SU-DHL-6 (cell line): Measurements from ENCODE around the gene SEC16A.

Source experiments
- H2AFZ ChIP-seq: fragments of 200-600 bp; sonication (generic); 2 replicates; pipeline ENCODE4 v1.6.1; 2014; ENCODE audit warnings: low read depth, mild to moderate bottlenecking, moderate library complexity, mixed read lengths, antibody characterized with exemption, low read length; ENCODE audit not compliant: severe bottlenecking
- H3F3A ChIP-seq: fragments of 200-600 bp; shearing (Covaris generic); 2 replicates; pipeline ENCODE4 v1.6.0; 2016; ENCODE audit warnings: antibody characterized with exemption, mild to moderate bottlenecking; ENCODE audit not compliant: insufficient read depth
- H3K27ac ChIP-seq: fragments of 200-600 bp; sonication (generic); 2 replicates; pipeline ENCODE4 v1.5.1; 2016; ENCODE audit warnings: low read depth, mild to moderate bottlenecking, low read length, moderate library complexity, mixed read lengths
- H3K27me3 ChIP-seq: fragments of 200-600 bp; sonication (generic), shearing (Covaris generic); 2 replicates; pipeline ENCODE4 v1.6.0; 2014; ENCODE audit warnings: mild to moderate bottlenecking, low read length
- H3K36me3 ChIP-seq: fragments of 200-600 bp; sonication (generic); 2 replicates; pipeline ENCODE4 v1.6.1; 2014; ENCODE audit warnings: mild to moderate bottlenecking, low read length, mixed read lengths
- H3K4me2 ChIP-seq: fragments of 300-600, 200-600 bp; shearing (Covaris generic), sonication (generic); 2 replicates; pipeline ENCODE4 v1.6.0; 2014; ENCODE audit warnings: low read length, low read depth, mild to moderate bottlenecking; ENCODE audit not compliant: poor library complexity, severe bottlenecking
- H3K4me3 ChIP-seq: fragments of 200-600 bp; sonication (generic); 2 replicates; pipeline ENCODE4 v1.5.1; 2014; ENCODE audit warnings: antibody characterized with exemption, low read length, mild to moderate bottlenecking, mixed read lengths; ENCODE audit not compliant: insufficient read depth, poor library complexity, severe bottlenecking
- H3K79me2 ChIP-seq: fragments of 200-600 bp; sonication (generic); 2 replicates; pipeline ENCODE4 v1.6.1; 2014; ENCODE audit warnings: mild to moderate bottlenecking, low read length, moderate library complexity; ENCODE audit not compliant: insufficient read depth
- H3K9ac ChIP-seq: fragments of 200-600 bp; sonication (generic); 2 replicates; pipeline ENCODE4 v1.7.0; 2014; ENCODE audit warnings: mild to moderate bottlenecking, low read length
- H3K9me2 ChIP-seq: fragments of 200-600 bp; sonication (generic); replicated peaks from 2 replicates; pipeline ENCODE4 v1.6.1; 2014; ENCODE audit warnings: low read length; ENCODE audit not compliant: insufficient read depth
- H3K9me3 ChIP-seq: fragments of 200-600 bp; sonication (generic); 2 replicates; pipeline ENCODE4 v1.6.1; 2014; ENCODE audit warnings: low read length, mixed read lengths; ENCODE audit not compliant: insufficient read depth
- H4K20me1 ChIP-seq: fragments of 200-600 bp; sonication (generic); 2 replicates; pipeline ENCODE4 v1.6.1; 2014; ENCODE audit warnings: low read depth, mild to moderate bottlenecking, antibody characterized with exemption, low read length, moderate library complexity, mixed read lengths
- EZH2phosphoT487 ChIP-seq: fragments of 200-600 bp; sonication (generic), shearing (Covaris generic); conservative IDR thresholded peaks from 2 replicates; pipeline ENCODE4 v1.6.1; 2018; ENCODE audit warnings: mild to moderate bottlenecking, antibody characterized with exemption, low read length, moderate library complexity, mixed read lengths
- TF ChIP-seq, protein P1 (sequence below): fragments of 200-600 bp; sonication (generic); IDR thresholded peaks from one replicate; pipeline ENCODE4 v1.5.1; 2017; ENCODE audit warnings: antibody characterized with exemption, mild to moderate bottlenecking, low read length, moderate library complexity; ENCODE audit not compliant: insufficient read depth, poor library complexity, severe bottlenecking

The SEC16A gene

DNA sequence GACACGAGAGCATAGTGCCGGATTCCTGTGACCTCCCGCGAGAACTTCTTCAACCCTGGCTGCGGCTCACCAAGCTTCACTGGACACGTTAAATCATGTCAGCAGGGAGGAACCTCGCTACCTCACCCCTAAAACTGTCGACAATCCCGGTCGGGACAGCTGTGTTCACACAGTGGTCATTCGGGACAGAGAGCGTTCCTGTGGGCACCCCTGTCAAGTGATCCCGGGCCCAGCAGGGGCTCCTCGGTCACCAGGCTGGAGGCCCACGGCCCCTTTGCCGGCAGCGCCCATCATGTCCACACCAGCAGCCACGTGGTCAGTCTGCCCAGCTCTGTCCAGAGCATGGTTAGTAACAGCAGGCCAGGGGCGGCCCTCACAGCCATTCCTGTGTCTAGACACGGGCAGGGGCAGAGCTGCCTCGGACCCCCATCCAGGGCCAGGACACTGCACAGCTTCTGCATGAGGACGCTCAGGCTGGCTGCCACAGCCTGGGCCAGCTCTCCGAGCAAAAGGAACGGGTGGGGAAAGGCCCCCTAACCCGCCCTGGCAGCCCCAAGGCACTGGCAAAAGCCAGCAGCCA lies 46.7 kb downstream of the SEC16A start:
- Histone ChIP-seq H3F3A (peaks cover 10% of the 10 kb centered on the region), H3K27me3 (no peaks in the 10 kb centered on the region), H3K9me3 (no peaks in the 10 kb centered on the region), H3K9ac (no peak overlapping the region), H3K27ac (no peak overlapping the region), H3K36me3 (no peaks in the 10 kb centered on the region), H3K4me2 (no peak overlapping the region), H3K79me2 (peaks cover 22% of the 10 kb centered on the region), H3K4me3 (no peak overlapping the region), H4K20me1 (no peaks in the 10 kb centered on the region), H2AFZ (no peak overlapping the region), H3K9me2 (no peaks in the 10 kb centered on the region)
- no peak for TF ChIP-seq EZH2phosphoT487
- TF ChIP-seq, protein P1, sequence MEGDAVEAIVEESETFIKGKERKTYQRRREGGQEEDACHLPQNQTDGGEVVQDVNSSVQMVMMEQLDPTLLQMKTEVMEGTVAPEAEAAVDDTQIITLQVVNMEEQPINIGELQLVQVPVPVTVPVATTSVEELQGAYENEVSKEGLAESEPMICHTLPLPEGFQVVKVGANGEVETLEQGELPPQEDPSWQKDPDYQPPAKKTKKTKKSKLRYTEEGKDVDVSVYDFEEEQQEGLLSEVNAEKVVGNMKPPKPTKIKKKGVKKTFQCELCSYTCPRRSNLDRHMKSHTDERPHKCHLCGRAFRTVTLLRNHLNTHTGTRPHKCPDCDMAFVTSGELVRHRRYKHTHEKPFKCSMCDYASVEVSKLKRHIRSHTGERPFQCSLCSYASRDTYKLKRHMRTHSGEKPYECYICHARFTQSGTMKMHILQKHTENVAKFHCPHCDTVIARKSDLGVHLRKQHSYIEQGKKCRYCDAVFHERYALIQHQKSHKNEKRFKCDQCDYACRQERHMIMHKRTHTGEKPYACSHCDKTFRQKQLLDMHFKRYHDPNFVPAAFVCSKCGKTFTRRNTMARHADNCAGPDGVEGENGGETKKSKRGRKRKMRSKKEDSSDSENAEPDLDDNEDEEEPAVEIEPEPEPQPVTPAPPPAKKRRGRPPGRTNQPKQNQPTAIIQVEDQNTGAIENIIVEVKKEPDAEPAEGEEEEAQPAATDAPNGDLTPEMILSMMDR, result no peak

DNA sequence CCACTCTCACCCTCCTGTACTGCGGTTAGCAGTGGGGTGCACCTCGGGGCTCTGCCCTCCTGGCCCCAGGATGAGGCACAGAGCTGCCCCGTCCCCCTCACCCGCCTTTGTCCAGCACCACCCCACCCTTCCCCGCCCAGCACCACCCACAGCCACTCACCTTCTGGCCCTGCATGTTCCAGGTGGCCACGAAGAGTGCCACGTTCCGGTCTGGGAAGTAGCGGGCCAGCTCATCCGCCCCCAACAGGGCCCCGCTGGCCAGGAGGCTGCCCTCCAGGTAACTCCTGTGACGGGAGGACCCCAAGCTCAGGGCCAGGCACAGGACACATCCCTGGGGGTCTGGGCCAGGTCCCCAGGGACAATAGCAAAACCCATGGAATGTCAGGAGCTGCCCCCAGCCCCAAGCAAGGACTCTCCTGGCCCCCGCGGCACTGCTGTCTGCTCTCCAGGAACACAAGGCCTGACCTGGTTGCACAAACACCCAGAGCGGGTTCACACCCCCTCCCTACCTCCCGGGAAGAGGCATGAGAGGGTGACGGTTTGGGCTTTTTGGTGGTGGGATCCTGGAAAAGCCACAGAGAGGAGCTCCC lies 48.2 kb downstream of the SEC16A start:
- peaks cover 22% of the 10 kb centered on the region for H3K79me2 ChIP-seq
- H3K27me3 ChIP-seq, result no peaks in the 10 kb centered on the region
- no peak overlapping the region for H3K9ac ChIP-seq
- H3K4me3 ChIP-seq, result no peak overlapping the region
- H2AFZ ChIP-seq, result no peak overlapping the region
- H3K36me3 ChIP-seq, result no peaks in the 10 kb centered on the region
- H3K9me3 ChIP-seq, result no peaks in the 10 kb centered on the region
- no peak for TF ChIP-seq EZH2phosphoT487
- TF ChIP-seq, protein P1, result no peak
- H3K27ac ChIP-seq, result no peak overlapping the region
- H4K20me1 ChIP-seq, result no peaks in the 10 kb centered on the region
- H3F3A ChIP-seq, result no peaks in the 10 kb centered on the region
- H3K4me2 ChIP-seq, result no peak overlapping the region
- no peaks in the 10 kb centered on the region for H3K9me2 ChIP-seq

DNA sequence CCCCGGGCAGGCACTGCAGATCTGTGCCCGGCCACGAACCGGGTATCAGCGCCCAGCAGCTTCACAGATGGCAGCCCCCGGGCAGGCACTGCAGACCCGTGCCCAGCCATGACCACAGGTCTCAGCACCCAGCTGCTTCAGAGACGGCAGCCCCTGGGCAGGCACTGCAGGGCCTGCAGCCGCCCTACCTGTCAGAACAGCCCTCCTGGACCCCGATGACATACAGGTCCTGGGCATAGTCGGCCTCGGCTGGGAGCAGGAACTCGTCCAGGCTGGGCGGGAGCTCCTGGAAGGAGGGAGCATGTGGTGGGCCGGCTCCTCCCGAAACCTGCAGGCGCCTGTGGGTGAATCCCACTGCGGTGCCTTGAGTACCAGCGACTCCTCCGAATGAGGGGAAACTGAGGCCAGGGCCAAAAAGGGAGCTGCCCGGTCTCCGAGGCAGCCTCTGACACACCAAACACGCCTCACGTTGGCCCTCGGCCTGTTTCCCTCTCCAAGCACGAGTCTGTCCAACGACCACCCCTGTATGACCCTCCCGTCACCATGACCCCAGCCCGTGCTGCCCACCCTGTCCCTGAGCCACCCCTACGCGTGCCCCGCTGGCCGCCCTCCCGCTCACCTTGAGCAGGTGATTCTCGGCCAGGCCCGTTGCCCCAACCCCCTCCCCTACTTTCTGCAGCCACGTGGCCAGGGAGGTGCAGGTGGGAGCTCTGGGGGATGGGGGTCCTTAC lies 48.8 kb downstream of the SEC16A start:
- TF ChIP-seq, protein P1, result no peak
- no peak for TF ChIP-seq EZH2phosphoT487
- no peaks in the 10 kb centered on the region for H4K20me1 ChIP-seq
- H3K79me2 ChIP-seq, result peaks cover 22% of the 10 kb centered on the region
- H3K27me3 ChIP-seq, result no peaks in the 10 kb centered on the region
- no peaks in the 10 kb centered on the region for H3K9me2 ChIP-seq
- H3K9me3 ChIP-seq, result no peaks in the 10 kb centered on the region
- H3K36me3 ChIP-seq, result no peaks in the 10 kb centered on the region
- H3K27ac ChIP-seq, result no peak overlapping the region
- no peak overlapping the region for H3K9ac ChIP-seq
- H3K4me3 ChIP-seq, result no peak overlapping the region
- no peaks in the 10 kb centered on the region for H3F3A ChIP-seq
- H3K4me2 ChIP-seq, result no peak overlapping the region
- H2AFZ ChIP-seq, result no peak overlapping the region
